ENCODE results near the gene UST.
A peak's percentile ranks its signal among the peaks of the same experiment; 100 is the strongest.

The UST gene

DNA sequence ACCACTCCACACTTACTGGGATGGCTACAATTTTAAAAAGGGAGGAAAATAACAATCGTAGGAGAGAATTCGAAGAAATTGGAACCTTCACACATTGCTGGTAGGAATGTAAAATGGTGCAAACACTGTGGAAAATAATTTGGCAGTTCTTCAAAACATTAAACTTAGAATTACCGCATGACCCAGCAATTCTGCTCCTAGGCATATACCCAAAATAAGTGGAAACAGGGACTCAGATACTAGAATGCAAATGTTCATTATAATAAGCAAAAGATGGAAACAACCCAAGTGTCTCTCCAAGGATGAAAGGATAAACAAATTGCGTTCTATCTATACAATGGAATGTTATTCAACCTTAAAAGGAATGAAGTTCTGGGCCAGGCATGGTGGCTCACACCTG is 325.2 kb downstream of the UST start:
- no peak for DNase-seq (ENCODE audit: low spot score in 2 of 2)
- no peaks in the 10 kb centered on the region for H3K9me3 Mint-ChIP-seq
- no peaks in the 10 kb centered on the region for H3K36me3 Mint-ChIP-seq
- no peak for ATAC-seq
- H3K4me3 Mint-ChIP-seq = no peak overlapping the region
- H3K4me1 Mint-ChIP-seq = peaks cover 20% of the 10 kb centered on the region
- no peak overlapping the region for H3K27ac Mint-ChIP-seq

DNA sequence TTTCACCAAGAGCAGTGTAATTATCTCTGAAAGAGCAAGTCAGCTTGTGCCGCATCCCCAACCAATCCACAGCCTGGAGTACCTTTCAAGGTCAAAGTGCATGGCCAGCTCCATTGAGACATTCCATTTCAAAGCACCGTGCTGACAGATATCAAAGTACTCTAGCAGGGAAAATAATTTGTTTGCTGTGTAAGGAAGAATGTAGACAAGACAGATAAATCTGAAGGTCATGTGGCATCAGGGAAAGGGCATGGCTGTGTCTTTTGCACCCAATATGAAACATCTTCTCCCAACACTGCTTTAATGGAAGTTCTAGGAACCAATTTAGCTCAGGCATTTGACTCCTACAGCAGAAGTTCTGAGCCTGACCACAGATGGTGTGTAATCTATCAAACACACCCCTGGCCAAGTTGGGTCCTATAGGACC is 328.0 kb downstream of the UST start:
- no peak overlapping the region for H3K4me3 Mint-ChIP-seq
- H3K9me3 Mint-ChIP-seq = no peaks in the 10 kb centered on the region
- H3K4me1 Mint-ChIP-seq = peaks cover 16% of the 10 kb centered on the region
- H3K27ac Mint-ChIP-seq = peak overlapping the region; percentile 75
- no peaks in the 10 kb centered on the region for H3K36me3 Mint-ChIP-seq
- ATAC-seq (no peak), DNase-seq (ENCODE audit: low spot score in 2 of 2) (no peak)

DNA sequence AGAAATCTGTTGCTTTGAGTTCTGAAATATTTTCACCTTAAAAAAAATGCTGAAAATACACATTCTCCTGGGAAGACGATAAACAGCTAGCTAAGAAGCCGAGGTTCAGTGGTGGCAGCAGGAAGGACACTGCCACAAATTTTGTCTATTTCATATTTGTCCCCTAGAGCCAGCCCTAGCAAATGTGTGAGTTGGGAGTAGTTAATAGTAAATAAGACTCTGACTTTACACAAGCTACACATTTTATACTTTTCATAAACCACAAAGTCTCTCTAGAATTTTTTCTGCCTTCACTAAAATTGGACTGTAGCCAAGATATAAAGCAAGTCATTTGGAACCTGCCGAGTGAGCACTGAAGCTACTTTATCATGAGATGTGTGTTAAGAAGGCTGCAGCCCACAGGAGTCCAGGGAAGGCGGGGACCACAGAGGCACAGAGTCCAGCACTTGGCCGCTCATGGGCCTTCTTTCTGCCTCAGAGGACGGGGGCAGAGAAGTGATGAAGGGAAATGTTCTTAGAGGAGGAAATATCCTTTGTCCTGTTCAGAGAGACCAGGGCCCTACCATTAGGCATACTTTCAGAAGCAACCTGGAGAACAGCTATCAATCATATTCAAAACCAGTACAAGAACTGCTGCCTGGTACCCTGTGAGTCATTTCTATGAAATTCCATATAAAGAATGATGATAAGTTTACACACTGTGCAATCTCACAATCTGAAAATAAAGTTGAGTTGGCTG is 329.0 kb downstream of the UST start:
- Mint-ChIP-seq H3K36me3 (no peaks in the 10 kb centered on the region), H3K9me3 (no peaks in the 10 kb centered on the region), H3K27ac (peak overlapping the region; percentile 75), H3K4me1 (peaks cover 18% of the 10 kb centered on the region), H3K4me3 (peak overlapping the region; percentile 5)
- ATAC-seq (peak; percentile 78), DNase-seq (ENCODE audit: low spot score in 2 of 2) (peak in 1 of 2 donors; percentile 72)

DNA sequence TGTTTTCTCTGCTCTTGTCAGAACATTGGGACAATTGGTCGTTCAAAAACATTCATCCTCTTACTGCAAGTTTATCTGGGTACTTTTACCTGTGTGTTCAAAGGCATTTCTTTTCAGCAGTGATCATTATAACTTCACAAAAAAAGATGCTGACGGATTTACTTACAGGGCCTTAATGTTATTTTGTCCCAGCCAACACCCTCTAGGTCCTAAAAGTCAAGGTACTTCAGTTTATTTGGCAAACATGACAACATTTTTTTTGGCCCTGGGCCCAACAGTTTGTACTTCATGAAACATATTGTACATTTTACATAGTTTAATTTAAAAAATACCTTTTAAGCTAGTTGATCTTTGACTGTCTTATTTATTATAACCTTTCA is 329.5 kb downstream of the UST start:
- Mint-ChIP-seq H3K4me3 (peak overlapping the region; percentile 5), H3K4me1 (peaks cover 24% of the 10 kb centered on the region), H3K27ac (peak overlapping the region; percentile 75), H3K36me3 (no peaks in the 10 kb centered on the region), H3K9me3 (no peaks in the 10 kb centered on the region)
- DNase-seq (ENCODE audit: low spot score in 2 of 2) = no peak
- ATAC-seq = no peak

DNA sequence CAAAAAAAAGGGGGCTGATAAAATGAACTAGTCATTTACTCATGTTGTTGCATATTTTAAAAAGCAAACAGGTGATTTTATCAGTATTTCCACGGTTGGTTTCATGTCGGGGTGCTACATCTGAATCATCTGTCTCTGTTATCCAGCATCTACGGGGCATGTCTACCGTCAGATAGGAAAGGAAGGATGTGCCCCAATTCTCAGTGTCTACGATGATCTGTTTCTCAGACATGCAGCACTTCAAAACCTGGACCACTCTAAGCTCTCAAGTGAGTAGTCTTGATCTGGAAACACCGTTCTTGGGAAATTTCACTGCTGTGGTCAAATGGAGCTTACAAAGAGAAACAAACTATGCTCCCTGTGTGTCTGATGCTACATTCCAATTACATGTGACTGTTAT is 330.4 kb downstream of the UST start:
- Mint-ChIP-seq H3K27ac (peak overlapping the region; percentile 45), H3K36me3 (no peaks in the 10 kb centered on the region), H3K4me1 (peaks cover 28% of the 10 kb centered on the region), H3K9me3 (no peaks in the 10 kb centered on the region), H3K4me3 (no peak overlapping the region)
- ATAC-seq (peak; percentile 77), DNase-seq (ENCODE audit: low spot score in 2 of 2) (peak in 1 of 2 donors; percentile 50)

DNA sequence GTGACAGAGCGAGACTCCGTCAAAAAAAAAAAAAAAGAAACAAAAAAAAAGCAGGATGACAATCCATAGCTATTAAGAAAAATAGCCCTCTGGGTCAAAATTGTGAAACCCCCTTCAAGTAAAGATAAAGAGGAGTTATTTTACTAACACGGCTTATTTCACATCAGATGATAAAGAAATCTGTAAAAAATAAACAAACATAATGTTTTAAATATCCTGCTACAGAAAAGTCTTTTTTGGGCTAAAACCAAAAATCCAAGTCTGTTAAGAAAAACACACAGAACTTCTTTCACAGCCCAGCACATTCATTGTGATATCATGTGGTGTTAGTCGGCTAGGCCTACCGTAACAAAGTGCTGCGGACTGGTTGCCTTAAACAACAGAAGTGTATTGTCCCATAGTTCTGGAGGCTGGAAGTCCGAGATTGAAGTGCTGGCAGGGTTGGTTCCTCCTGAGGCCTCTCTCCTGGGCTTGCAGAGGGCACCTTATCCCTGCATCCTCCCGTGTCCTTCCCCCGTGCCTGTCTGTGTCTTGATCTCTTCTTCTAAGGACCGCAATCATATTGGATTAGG is 331.5 kb downstream of the UST start:
- ATAC-seq = no peak
- Mint-ChIP-seq H3K9me3 (no peaks in the 10 kb centered on the region), H3K4me3 (no peak overlapping the region), H3K27ac (no peak overlapping the region), H3K4me1 (peaks cover 37% of the 10 kb centered on the region), H3K36me3 (no peaks in the 10 kb centered on the region)
- no peak for DNase-seq (ENCODE audit: low spot score in 2 of 2)

DNA sequence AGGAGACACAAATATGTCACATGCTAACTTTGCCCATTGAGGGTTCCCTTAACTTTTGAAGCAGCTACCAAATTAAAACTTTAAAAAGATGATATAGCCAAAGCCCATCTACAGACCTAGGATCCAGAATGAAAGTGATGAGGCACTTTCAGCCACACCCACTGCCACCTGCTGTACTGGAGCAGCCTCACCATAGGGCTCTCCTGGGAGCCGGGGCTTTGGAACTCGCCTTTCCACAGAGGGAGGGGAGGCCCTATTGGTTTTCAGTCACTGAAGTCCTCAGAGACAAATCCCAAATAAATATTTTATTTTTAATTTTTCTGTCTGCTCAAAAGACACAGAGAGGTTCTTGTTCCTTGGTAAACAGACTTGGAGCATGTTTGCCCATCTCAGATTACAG is 332.6 kb downstream of the UST start:
- Mint-ChIP-seq H3K4me3 (no peak overlapping the region), H3K4me1 (peaks cover 37% of the 10 kb centered on the region), H3K36me3 (no peaks in the 10 kb centered on the region), H3K27ac (peak overlapping the region; percentile 54), H3K9me3 (no peaks in the 10 kb centered on the region)
- ATAC-seq (no peak), DNase-seq (ENCODE audit: low spot score in 2 of 2) (no peak)

DNA sequence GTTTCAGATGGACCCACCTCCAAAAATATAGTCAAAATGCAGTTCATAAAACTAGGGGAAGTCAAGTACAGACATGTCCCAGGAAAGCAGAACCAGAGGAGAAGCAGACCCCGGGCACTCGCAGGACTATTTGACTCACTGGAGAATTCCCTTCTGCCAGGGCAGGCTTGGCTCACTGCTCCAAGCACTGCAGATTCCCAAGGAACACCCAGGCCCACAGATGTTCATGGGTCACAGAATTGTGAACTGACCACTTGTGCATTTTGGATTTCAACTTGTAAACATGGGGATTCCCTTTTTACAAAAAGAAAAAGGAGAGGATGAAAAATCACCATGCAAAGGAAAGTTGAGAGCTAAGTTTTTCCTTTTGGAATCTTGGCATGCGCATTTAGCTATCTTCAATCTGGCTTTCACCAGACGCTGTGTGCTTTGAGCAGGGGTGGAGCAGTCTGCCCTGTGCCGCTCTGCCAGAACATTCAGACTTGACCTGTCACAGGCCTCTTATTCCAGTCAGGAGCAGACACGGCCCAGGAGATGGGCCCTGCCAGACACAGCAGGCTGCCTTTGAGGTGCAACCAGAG is 333.2 kb downstream of the UST start:
- ATAC-seq (no peak), DNase-seq (ENCODE audit: low spot score in 2 of 2) (no peak)
- Mint-ChIP-seq H3K27ac (peak overlapping the region; percentile 54), H3K4me1 (peaks cover 35% of the 10 kb centered on the region), H3K4me3 (no peak overlapping the region), H3K9me3 (no peaks in the 10 kb centered on the region), H3K36me3 (no peaks in the 10 kb centered on the region)

DNA sequence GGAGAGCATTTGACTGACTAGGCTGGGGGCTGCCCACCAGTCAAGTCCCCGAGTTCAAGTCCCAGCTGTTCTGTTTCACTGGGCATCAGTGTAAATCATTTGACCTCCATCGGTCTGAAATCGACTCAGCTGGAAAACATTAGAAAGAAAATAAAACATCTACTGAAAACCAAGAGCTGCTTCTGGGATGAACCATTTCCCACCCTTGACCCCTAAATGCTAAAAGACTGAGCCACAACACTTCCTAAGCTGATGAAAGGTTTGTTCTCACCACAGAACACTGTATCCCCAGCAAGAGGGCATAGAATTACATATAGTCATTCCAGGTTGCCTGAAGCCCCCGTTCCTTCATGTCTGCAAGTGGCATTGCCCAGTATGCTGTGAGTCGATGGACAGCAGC is 333.7 kb downstream of the UST start:
- H3K9me3 Mint-ChIP-seq = no peaks in the 10 kb centered on the region
- no peak overlapping the region for H3K4me3 Mint-ChIP-seq
- no peaks in the 10 kb centered on the region for H3K36me3 Mint-ChIP-seq
- H3K27ac Mint-ChIP-seq = peak overlapping the region; percentile 54
- peaks cover 35% of the 10 kb centered on the region for H3K4me1 Mint-ChIP-seq
- DNase-seq (ENCODE audit: low spot score in 2 of 2) (no peak), ATAC-seq (no peak)

DNA sequence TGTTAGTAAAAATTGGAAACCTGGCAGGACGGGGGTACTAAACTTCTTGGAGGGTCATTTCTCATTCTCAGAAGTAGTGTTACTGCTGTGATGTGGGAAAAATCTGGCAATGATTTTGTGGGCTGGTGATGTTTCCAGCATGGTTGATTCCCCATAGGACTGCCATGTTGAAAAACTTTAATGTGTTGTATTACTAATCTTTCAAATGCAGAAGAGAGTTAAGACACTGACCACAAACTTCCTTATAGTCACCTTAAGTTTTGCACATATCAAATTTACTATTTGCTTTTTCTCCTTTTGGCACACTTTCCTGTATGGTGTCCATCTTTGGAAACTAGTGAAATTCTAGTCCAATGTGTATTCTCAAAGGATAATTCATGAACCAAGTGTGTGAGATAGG is 334.5 kb downstream of the UST start:
- DNase-seq (ENCODE audit: low spot score in 2 of 2) (no peak), ATAC-seq (no peak)
- H3K36me3 Mint-ChIP-seq = no peaks in the 10 kb centered on the region
- H3K4me3 Mint-ChIP-seq = no peak overlapping the region
- H3K9me3 Mint-ChIP-seq = no peaks in the 10 kb centered on the region
- H3K27ac Mint-ChIP-seq = peak overlapping the region; percentile 44
- peaks cover 33% of the 10 kb centered on the region for H3K4me1 Mint-ChIP-seq

DNA sequence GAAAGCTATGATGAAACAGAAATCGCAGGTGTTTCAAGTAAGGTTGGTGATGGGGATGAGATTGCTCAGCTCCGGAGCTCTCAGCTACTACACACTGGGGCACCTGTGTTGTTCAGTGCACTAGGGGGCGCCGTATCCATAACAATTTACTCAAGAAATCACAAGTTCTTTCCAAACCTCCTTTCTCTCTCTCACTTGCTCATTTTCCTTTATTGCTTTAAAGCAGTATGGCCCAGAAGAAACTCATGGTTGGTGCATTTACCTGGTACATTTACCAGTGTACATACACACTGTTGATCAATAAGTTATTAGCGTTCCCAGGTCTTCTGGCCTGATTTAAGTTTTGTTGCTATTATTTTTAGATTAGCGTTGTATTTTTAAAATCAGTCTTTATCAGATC is 335.5 kb downstream of the UST start:
- no peaks in the 10 kb centered on the region for H3K36me3 Mint-ChIP-seq
- no peak overlapping the region for H3K27ac Mint-ChIP-seq
- DNase-seq (ENCODE audit: low spot score in 2 of 2) (peak; percentile 67 to 91), ATAC-seq (peak; percentile 69)
- H3K4me3 Mint-ChIP-seq = peak overlapping the region; percentile 7
- no peaks in the 10 kb centered on the region for H3K9me3 Mint-ChIP-seq
- H3K4me1 Mint-ChIP-seq = peaks cover 33% of the 10 kb centered on the region

DNA sequence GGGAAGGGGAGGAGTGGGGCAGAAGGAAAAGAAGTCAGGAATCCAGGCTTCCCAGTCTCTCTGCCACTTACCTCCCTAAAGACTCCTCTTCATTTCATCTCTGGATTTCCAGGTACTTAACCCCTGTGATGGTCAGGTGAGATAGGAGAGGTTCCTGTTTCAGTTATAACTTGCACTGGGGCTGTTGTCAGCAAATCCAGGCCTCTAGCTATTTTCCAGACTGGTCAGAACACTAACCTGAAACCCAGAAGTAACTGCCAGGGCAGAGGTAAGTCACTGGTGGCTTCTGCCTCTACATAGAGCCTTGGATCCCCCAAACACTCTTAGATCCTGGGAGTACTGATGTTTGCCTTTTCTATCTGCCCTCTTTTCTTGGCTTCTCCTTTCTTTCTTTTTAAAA is 337.2 kb downstream of the UST start:
- ATAC-seq = no peak
- peak overlapping the region; percentile 93 for H3K27ac Mint-ChIP-seq
- H3K4me1 Mint-ChIP-seq = peaks cover 33% of the 10 kb centered on the region
- H3K36me3 Mint-ChIP-seq = no peaks in the 10 kb centered on the region
- H3K9me3 Mint-ChIP-seq = no peaks in the 10 kb centered on the region
- peak overlapping the region; percentile 7 for H3K4me3 Mint-ChIP-seq
- no peak for DNase-seq (ENCODE audit: low spot score in 2 of 2)

DNA sequence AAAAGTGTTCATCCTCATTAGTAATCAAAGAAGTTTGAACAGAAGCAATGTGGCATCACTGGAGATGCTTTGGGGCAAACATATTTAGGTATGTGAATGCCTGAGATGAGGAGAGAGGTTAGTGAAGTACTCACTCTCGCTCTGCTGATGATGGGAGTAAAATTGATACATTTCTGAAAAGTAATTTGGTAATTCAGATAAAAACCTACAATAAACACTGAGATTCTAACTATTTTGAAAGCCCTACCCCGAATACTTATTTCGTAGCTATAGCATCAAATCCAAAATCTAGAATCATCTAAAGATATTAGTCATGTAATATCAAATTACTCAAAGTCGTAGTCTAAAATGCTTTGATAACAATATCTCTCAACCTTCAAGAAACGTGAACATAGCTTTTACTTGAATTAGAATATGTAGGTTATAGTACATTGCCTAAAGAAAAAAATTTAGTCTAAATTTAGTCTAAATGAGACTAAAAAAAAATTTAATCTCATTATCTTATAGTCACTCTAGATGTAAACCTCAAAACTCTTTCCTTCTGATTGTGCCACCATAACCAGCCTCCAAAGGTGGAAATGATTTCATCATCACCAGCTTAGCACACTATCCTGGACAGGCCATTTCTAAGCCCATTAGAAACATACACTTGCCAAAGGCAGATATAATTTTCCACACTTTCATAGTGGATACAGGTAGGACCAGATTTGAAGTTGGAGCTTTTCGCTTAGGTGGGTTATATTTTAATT is 338.2 kb downstream of the UST start:
- Mint-ChIP-seq H3K9me3 (no peaks in the 10 kb centered on the region), H3K27ac (peak overlapping the region; percentile 93), H3K4me3 (peak overlapping the region; percentile 7), H3K4me1 (peaks cover 33% of the 10 kb centered on the region), H3K36me3 (no peaks in the 10 kb centered on the region)
- ATAC-seq = peak; percentile 87
- DNase-seq (ENCODE audit: low spot score in 2 of 2) = peak in 1 of 2 donors; percentile 48

DNA sequence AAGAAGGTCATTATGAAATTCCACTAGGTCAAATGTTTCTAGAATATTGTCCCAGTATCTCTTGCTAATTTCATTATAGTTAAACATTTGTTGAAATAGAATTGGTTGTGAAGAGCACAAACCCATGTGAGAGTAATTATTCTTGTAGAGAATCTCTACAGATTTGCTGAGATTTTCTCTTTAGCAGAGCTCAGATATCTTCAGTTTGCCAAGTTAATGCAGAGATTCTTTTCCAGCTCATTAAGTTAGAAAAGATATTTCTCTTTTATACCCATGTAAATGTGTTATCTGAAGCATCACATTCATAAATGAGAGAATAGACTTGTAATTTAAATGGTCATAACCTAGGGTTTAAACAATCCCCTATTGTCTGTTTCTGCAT is 338.7 kb downstream of the UST start:
- DNase-seq (ENCODE audit: low spot score in 2 of 2) = no peak
- Mint-ChIP-seq H3K4me1 (peaks cover 39% of the 10 kb centered on the region), H3K36me3 (no peaks in the 10 kb centered on the region), H3K9me3 (no peaks in the 10 kb centered on the region), H3K4me3 (peak overlapping the region; percentile 7), H3K27ac (peak overlapping the region; percentile 93)
- no peak for ATAC-seq

DNA sequence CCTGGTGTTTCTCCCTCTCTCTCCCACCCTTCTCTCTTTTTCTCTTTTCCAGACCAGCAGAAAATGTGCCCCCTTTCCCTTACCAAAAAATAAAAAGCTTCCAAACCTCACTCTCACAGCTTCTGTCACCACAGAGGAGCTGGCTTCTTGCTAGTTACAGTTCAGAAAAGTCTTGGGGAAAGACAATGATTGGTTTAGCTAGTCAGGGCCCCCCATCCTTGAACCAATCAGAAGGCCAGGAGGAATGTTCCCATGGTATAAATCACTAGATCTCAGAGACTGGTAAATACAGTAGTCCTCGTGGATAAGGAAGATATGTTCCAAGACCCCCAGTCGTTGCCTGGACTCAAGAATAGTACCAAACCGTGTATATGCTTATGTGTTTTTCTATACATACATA is 339.5 kb downstream of the UST start:
- H3K4me1 Mint-ChIP-seq = peaks cover 35% of the 10 kb centered on the region
- no peak for ATAC-seq
- H3K4me3 Mint-ChIP-seq = peak overlapping the region; percentile 7
- peak in 1 of 2 donors; percentile 47 for DNase-seq (ENCODE audit: low spot score in 2 of 2)
- H3K9me3 Mint-ChIP-seq = no peaks in the 10 kb centered on the region
- H3K27ac Mint-ChIP-seq = peak overlapping the region; percentile 93
- H3K36me3 Mint-ChIP-seq = no peaks in the 10 kb centered on the region
